GM19452 (cell line): Measurements from ENCODE around the gene CD320.

Experiments used
- ATAC-seq: cut with Tn5 transposase; IDR thresholded peaks from one replicate; pipeline ENCODE4 v1.9.1; 2021; ENCODE audit not compliant: unreplicated experiment

The CD320 gene

DNA sequence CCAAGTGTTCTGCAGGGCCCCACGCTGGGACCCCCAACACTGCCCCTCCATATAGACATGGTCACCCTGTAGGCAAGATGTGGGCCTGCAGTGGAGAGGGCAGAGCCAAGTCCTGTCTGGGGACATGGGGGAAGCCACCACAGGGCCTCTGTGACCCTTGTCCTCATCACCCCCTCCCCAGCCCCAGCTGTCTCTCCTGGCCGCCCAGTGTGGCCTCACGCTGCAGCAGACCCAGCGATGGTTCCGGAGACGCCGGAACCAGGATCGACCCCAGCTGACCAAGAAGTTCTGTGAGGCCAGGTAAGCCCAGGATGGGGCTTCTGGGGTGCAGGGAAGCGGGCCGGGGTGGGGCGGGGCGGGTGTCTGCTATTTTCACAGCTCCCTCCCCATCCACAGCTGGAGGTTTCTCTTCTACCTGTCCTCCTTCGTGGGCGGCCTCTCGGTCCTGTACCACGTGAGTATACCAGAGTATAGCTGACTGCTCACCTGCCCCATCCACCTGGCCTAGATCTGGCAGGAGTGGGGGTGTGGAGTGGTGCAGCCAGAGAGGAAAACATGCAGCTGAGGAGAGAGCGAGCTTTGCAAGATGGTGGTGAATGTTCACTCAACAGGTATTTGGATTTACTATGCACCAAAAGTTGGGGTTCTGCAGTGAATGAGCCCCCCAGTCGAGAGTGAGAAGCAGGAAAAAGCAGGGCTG lies 52.6 kb downstream of the CD320 start:
- ATAC-seq: no peak

DNA sequence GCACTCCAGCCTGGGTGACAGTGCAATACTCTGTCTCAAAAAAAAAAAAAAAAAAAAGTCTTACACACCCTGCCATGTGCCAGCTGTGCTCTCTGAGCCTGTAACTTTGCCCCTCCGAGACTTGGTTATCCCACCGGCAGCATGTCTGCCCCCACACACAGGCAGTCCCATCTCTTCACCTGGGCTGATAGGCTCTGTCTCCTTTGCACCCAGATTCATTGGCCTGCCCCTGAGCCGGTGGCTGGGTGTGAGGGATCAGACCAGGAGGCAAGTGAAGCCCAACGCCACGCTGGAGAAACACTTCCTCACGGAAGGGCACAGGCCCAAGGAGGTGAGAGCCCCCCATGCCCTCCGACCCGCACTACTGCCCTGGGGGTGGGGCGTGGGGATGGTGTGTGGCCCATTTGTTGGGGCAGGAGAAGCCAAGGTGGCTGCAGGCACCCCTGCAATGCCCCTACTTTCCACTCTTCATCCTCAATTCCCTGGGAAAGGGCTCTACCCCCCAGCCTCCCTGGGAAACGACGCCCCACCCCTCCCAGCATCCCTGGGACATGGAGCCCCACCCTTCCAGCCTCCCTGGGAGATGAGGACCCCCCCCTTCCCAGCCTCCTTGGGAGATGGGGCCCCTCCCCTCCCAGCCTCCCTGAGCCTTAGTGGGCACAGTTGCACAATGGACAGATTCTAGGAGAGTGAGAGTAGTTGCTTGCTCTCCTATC lies 53.7 kb downstream of the CD320 start:
- ATAC-seq: no peak

DNA sequence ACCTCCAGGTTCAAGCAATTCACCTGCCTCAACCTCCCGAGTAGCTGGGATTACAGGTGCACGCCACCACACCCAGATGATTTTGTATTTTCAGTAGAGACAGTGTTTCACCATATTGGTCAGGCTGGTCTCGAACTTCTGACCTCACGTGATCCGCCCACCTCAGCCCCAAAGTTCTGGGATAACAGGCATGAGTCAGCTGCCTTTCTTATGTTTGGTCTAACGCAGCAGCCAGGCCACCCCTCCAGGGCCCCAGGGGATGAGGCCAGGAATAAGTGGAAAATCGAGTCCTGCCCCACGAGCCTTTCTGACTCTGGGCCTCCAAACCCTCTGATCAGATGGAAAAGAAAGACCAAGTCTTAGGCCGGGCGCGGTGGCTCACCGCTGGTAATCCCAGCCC lies 54.5 kb downstream of the CD320 start:
- no peak for ATAC-seq

DNA sequence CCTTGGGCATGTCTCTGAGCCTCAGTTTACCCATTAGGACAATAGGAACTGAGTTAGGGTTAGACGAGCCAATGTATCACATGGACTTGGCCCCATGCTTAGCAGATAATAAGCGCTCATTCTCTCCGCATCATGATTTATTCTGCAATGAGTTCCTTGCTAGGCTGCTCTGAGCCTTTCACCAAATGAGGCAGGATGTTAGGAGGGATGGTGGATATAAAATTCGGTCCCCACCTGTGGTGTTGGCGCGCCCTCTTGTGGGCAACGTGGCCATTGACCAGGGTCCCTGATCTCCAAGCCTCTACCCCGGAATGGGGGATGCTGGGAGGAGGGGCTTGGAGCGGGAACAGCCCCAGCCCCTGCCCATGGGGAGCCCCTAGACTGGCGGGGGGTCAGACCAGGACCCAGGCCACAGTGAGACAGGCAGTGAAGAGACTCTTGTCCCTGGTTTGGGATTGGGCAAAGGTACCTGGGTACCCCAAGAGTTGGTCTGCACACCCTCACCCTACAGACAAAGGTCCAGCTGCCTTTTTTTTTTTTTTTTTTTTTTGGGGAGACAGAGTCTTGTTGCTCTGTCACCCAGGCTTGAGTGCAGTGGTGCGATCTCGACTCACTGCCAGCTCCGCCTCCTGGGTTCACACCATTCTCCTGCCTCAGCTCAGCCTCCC lies 55.1 kb downstream of the CD320 start:
- no peak for ATAC-seq
